ENCODE data around the gene ERI3.

DNA sequence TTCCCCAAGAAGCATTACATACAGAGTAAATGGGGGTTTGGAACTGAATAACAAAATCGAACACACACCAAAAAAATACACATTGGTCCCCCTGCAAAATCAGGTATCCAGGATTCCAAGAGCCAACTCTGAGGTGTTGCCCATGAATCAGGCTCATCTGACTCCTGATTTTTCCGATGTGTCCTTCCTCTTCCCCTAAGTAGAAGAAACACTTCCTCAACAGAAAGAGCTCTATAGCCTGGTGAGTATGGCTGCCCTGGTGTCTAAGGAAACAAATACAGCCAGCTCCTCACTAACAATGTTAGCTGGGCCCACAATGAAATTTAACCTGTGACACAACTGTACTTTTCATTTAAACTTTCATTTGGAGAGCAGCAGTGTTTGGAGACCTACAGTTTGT, 33.6 kb downstream of the ERI3 start:
- TF ChIP-seq, protein P1, sequence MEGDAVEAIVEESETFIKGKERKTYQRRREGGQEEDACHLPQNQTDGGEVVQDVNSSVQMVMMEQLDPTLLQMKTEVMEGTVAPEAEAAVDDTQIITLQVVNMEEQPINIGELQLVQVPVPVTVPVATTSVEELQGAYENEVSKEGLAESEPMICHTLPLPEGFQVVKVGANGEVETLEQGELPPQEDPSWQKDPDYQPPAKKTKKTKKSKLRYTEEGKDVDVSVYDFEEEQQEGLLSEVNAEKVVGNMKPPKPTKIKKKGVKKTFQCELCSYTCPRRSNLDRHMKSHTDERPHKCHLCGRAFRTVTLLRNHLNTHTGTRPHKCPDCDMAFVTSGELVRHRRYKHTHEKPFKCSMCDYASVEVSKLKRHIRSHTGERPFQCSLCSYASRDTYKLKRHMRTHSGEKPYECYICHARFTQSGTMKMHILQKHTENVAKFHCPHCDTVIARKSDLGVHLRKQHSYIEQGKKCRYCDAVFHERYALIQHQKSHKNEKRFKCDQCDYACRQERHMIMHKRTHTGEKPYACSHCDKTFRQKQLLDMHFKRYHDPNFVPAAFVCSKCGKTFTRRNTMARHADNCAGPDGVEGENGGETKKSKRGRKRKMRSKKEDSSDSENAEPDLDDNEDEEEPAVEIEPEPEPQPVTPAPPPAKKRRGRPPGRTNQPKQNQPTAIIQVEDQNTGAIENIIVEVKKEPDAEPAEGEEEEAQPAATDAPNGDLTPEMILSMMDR (IDR thresholded peaks at IDR 0.05), result no peak
- TF ChIP-seq MAZ (IDR thresholded peaks at IDR 0.05; ENCODE audit: borderline replicate concordance, low read depth, low read length) (no peak), ESRRA (IDR thresholded peaks at IDR 0.05; ENCODE audit: borderline replicate concordance, low read length) (no peak), POLR2A (IDR thresholded peaks at IDR 0.05; ENCODE audit: low read length) (no peak), ZFP36 (IDR thresholded peaks at IDR 0.05; ENCODE audit: borderline replicate concordance, partially characterized antibody) (no peak), RAD21 (conservative IDR thresholded peaks at IDR 0.05 in 1 of 2, IDR thresholded peaks at IDR 0.05 in 1 of 2) (no peak), JUN (IDR thresholded peaks at IDR 0.05) (no peak), CHD2 (IDR thresholded peaks at IDR 0.05; ENCODE audit: low read length, partially characterized antibody) (no peak), RFX5 (IDR thresholded peaks at IDR 0.05) (no peak), BHLHE40 (IDR thresholded peaks at IDR 0.05; ENCODE audit: low read depth, low read length) (no peak), SMC3 (IDR thresholded peaks at IDR 0.05) (no peak), PHF8 (IDR thresholded peaks at IDR 0.05; ENCODE audit: borderline replicate concordance, low read depth) (no peak)
- TF ChIP-seq, protein P2, sequence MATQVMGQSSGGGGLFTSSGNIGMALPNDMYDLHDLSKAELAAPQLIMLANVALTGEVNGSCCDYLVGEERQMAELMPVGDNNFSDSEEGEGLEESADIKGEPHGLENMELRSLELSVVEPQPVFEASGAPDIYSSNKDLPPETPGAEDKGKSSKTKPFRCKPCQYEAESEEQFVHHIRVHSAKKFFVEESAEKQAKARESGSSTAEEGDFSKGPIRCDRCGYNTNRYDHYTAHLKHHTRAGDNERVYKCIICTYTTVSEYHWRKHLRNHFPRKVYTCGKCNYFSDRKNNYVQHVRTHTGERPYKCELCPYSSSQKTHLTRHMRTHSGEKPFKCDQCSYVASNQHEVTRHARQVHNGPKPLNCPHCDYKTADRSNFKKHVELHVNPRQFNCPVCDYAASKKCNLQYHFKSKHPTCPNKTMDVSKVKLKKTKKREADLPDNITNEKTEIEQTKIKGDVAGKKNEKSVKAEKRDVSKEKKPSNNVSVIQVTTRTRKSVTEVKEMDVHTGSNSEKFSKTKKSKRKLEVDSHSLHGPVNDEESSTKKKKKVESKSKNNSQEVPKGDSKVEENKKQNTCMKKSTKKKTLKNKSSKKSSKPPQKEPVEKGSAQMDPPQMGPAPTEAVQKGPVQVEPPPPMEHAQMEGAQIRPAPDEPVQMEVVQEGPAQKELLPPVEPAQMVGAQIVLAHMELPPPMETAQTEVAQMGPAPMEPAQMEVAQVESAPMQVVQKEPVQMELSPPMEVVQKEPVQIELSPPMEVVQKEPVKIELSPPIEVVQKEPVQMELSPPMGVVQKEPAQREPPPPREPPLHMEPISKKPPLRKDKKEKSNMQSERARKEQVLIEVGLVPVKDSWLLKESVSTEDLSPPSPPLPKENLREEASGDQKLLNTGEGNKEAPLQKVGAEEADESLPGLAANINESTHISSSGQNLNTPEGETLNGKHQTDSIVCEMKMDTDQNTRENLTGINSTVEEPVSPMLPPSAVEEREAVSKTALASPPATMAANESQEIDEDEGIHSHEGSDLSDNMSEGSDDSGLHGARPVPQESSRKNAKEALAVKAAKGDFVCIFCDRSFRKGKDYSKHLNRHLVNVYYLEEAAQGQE (IDR thresholded peaks at IDR 0.05), result no peak
- TF ChIP-seq, protein P3, sequence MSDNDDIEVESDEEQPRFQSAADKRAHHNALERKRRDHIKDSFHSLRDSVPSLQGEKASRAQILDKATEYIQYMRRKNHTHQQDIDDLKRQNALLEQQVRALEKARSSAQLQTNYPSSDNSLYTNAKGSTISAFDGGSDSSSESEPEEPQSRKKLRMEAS (IDR thresholded peaks at IDR 0.05), result no peak
